HG02970 (cell line): ENCODE data around the gene BTRC.
"Not testable (repeated sequence)": the region's sequence is repeated elsewhere in the genome, so short reads cannot be mapped to it uniquely, and the experiment has no call there.

Experiments
- ATAC-seq: cut with Tn5 transposase; IDR thresholded peaks from one replicate; pipeline ENCODE4 v1.9.1; 2021; ENCODE audit warnings: mild to moderate bottlenecking, moderate library complexity, moderate number of reproducible peaks; ENCODE audit not compliant: unreplicated experiment, low FRiP score

BTRC gene

DNA sequence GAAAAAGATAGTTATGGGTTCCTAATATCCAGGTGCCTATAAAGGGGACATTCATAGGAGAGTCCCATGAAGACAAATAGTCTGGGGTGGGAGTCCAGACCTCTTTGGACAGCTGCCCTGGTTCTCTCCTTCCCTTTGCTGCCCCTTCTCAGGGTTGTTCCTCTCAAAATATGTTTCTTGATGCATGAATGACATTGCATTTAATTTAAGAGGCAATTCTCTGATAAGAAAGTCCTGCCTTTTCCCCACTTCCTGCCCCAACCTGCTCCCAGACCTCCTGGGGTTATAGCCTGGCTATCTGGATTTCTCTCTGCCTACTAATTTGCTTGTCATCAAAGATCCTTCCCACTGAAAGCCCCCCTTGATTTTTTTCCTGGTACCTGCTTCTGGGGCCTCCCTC, 12.5 kb upstream of the BTRC start:
- no peak for ATAC-seq

DNA sequence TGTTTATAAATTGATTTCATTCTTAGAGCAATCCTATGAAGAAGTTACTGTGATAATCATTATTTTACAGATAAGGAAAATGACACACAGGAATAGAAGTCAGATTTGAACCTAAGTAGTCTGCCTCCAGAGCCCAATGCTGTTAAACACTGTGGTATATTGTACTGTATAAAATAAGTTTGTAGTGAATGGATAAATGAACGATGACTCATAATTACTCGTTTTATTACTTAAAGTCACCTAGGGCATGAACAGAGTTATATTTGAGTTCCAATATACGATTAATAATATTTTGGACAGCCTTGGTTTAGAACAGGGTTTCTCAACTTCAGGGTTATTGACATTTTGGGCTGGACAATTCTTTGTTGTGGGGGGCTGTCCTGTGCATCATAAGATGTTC, 7.8 kb upstream of the BTRC start:
- no peak for ATAC-seq

DNA sequence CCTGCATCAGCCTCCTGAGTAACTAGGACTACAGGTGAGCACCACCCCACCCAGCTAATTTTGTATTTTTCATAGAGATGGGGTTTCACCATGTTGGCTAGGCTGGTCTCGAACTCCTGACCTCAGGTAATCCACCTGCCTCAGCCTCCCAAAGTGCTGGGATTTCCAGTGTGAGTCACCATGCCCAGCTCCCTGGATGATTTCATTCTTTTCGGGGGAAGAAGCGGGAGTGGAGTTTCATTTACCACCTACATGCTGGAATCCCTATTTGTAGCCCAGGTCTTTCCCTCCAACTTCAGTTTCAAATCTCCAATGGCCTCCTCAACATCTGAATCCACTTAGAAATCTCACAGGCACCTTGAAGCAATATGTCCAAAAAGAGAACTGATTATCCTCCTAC, 2.9 kb upstream of the BTRC start:
- ATAC-seq, result no peak

DNA sequence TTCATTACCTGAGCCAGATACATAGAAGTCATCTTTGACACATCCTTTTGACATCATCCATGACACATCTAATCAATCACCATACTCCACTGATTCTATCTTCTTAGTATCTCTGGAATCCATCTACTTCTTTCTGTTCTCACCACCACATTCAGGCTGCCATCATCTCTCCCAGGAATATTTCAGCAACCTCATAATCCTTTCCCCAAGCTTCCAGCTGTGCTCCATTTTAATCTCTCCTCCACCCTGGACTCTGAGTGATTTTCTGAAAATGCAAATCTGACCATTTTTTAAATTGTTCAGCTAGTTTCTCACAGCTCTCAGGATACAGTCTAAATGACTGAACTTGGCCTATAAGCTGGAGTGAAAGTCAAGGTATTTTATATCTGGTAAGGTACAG, 2.5 kb upstream of the BTRC start:
- ATAC-seq, result no peak

DNA sequence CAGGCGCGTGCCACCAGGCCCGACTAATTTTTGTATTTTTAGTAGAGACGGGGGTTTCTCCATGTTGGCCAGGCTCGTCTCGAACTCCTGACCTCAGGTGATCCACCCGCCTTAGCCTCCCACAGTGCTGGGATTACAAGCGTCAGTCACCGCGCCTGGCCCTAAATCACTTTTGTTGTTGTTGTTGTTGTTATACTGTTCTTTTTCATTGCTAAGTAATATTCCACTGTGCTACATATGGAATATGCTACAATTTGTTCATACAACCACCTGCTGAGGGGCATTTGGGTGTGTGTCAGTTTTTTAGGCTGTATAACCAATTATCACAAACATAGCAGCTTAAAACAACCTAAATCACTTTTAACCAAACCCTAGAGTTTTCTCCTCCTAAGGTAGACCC, 1.1 kb upstream of the BTRC start:
- not testable (repeated sequence) for ATAC-seq

DNA sequence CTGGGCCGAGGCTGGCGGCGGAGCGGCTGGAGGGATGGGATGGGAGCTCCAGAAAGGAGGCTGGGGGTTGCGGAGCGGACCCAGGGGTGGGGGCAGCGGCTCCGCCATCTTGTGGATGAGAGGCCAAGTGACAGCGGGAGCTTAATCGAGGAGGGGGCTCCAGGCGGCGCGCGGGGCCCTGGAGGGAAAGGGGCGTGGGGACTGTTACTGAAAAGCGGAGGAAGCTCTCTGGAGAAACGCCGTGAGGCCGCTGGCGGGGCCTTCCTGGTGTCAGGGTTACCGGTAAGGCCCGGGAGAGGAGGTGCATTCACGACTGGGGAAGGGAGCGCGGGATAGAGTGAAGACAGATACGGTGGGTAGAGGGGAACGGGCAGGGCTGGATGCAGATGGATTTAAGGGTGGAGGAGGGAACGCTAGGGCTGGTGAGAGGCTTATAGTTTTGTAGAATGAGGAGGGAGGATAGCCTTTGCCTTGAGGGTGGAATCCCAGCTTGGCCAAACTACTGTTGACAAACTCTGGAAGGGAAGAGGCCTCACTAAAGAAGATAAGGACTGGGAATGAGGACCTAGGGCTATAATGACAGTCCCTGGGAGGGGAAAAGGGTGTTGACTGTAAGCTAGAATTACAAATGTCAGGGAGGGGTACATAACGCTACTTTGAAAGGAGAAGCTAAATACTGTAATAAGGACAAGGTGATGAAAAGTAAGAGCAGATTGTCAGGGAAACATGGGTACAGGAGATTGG, 535 bp downstream of the BTRC start:
- ATAC-seq, result peak; percentile 11

DNA sequence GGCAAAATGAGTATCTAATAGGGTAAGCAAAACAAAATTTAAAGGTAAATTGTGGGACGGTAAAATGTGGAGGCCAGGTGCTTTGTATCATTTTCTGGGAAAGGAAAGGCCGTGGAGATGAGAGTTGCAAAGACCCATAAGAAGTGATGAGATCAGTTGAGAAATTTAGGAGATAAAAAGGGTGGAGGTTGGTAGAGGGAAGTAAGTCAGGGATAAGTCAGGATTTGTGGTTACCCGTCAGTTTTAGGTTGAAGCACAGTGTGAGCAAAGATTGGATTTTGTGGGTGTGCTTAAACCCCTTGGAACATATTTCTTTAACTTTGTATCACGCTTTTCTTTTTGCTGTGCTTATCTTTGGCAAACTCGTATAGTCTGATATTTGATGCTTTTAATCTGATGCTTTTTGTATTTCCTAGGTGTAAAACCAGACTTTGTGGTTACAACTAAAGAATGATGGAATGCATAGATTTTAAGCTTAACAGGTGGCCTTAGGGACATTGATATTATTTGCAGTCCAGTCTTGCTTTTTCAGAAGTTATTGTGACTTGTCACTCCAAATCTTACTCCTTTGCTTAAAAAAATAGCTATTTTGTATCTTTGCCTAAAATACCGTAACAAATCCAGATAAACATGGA, 1.2 kb downstream of the BTRC start:
- no peak for ATAC-seq

DNA sequence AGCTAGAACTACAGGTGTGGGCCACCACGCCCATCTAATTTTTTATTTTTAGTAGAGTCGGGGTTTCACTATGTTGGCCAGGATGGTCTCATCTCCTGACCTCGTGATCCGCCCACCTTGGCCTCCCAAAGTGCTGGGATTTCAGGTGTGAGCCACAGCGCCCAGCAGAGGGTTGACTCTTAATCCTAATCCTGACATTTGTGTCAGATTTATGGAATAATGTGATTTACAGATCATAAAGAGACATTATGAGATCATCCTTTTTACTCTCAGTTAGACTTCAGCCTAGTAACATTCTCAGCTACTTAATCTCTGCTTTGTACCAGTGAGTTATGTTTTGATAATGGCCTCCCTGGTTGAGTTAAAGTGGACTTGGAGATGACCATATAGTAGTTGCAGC, 2.2 kb downstream of the BTRC start:
- ATAC-seq, result no peak

DNA sequence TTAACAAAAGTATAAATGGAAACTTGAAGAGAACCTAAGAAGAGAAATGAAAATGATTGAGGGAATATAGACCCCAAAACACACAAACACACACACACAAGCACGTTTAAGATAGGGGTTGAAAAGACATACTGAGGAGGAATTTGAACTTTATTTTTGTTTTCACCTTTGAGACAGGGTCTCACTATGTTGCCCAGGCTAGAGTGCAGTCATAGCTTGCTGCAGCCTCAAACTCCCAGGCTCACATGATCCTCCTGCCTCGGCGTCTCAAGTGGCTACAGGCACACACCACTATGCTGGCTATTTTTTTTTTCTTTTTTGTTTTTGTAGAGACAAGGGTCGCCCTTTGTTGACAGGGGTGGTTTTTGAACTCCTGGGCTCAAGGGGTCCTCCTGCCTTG, 4.0 kb downstream of the BTRC start:
- ATAC-seq, result no peak

DNA sequence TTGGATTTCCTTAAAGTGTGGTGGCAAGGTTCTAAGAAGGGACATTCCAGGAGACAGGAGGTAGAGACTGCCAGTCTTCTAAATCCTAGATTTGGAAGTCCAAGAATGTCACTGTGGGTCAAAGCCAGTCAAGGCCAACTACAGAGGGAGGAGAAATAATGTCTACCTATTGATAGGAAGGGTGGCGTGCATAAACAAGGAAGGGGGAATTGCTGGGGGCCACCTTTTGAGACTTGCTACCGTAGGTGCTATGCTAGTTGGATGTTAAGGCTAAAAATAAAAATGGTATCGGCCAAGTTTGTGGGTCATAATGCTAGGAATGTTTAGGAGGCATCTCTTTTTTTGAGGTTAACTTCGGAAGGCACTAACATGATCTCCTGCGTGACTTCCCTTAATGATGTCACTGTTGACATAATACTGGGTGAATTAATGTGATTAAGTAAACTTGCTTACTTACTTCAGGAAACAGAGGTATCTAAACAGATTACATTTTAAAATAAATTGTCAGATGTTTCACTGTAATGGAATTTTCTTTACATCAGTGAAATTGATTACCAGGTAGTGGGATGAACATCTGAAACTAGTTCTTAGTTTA, 4.8 kb downstream of the BTRC start:
- ATAC-seq, result no peak

DNA sequence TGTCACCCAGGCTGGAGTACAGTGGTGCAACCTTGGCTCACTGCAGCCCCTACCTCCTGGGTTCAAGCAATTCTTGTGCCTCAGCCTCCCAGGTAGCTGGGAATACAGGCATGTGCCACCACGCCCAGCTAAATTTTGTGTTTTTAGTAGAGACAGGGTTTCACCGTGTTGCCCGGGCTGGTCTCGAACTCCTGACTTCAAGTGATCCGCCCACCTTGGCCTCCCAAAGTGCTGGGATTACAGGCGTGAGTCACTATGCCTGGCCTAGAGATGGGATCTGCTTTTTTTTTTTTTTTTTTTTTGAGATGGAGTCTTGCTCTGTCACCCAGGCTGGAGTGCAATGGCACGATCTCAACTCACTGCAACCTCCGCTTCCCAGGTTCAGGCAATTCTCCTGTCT, 6.1 kb downstream of the BTRC start:
- ATAC-seq, result not testable (repeated sequence)

DNA sequence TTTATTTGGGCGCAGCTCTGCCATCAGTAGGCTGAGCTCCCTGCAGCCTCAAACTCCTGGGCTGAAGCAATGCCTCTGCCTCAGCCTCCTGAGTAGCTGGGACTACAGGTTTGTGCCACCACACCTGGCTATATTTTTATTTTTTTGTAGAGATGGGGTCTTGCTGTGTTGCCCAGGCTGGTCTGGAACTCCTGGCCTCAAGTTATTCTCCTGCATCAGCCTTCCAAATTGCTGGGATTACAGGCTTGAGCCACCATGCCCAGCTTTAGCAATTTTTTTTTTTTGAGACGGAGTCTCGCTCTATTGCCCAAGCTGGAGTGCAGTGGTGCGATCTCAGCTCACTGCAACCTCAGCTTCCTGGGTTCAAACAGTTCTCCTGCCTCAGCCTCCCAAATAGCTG, 6.9 kb downstream of the BTRC start:
- not testable (repeated sequence) for ATAC-seq

DNA sequence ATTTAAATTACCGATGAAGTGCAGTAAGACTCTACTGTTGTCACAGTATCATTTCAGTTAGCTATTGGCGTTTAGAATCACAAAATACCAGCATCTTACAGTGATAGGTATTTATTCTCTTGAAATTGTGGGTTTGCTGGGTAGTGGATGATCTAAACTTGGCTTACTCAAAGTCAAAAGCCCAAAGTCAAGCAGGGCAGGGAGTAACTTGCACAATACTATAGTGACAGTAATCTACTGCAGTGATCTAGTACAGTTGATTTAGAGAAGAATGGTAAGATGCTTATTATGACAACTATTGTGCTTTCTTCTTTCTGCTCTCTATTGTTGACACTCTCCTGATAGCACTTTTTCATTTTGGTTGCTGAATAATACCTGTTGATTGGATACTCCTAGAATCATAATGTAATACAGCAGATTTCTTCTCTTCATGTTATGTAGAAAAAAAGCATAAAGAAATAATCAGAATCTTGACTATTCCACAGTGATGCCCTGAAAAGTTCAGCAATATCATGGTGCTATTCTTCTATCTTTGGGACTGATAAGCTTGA, 10.0 kb downstream of the BTRC start:
- no peak for ATAC-seq

DNA sequence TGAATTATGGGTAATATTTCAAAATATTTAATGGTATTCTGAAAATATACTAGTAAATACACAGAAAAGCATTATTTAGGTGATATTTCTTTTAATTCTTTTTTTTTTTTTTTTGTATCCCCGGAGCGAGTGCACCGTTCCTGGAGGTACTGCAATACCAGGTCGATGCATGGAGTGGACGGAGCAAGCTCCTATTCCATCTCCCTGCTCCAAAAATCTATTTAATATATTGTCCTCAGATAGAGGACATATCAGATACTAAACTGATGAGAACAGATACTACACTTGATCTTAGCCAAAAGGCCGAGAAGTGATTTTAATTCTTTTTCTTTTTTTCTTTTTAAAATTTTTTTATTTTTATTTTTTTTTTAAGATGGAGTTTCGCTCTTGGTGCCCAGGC, 10.8 kb downstream of the BTRC start:
- ATAC-seq, result no peak

DNA sequence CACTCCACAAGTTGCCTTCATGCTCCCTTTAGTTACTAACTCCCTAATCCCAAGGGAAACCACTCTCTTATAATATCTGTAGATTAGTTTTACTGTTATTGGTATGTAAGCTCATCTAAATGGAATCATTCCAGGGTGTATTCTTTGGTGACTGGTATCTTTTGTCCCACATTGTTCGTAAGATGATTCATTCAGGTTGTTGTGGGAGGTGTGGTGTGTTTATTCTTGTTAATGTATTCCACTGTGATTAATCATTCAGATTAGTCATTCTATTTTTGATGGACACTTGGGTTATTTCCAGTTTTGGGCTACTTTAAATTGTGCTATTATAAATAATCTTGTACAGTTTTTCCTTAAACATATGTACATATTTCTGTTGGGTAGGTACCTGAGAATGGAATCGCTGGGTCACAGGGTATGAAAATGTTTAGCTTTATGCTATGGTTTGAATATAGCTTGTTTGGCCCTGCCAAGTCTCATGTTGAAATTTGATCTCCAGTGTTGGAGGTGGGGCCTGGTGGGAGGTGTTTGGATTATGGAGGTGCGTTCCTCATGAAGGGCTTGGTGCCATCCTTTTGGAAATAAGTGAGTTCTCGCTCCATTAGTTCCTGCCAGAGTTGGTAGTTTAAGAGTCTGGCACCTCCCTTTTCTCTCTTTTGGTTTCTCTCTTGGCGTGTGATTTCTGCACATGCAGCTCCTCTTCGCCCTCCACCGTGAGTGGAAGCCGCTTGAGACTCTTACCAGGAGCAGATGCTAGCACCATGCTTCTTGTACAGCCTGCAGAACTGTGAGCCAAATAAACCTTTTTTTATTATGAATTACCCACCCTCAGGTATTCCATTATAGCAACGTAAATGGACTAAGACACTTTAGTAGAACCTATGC, 13.8 kb downstream of the BTRC start:
- no peak for ATAC-seq

DNA sequence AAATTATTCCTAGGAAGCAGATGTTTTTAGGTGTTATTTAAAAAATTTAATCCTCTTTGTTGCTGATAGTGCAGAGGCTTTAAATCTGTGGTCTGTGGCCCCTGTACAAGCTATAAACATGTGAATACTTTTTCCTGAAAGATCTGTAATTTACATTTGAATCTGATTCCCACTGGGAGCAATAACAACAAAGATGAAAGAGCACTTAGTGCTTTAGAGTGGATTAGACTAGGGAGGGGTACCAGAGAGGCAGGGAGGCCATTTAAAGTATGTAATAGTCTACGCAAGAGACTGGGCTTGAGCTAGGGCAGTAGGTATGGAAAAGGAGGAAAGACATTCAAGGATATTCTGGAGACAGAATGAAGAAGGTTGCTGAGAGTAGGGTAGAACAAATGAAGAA, 19.1 kb downstream of the BTRC start:
- ATAC-seq, result no peak

DNA sequence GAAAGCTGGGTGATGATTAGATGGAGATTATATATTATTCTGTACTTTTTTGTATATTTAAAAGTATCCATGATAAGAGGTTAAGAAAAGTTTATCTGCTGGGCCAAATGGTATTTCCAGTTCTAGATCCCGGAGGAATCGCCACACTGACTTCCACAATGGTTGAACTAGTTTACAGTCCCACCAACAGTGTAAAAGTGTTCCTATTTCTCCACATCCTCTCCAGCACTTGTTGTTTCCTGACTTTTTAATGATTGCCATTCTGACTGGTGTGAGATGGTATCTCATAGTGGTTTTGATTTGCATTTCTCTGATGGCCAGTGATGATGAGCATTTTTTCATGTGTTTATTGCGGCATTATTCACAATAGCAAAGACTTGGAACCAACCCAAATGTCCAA, 20.0 kb downstream of the BTRC start:
- ATAC-seq, result not testable (repeated sequence)

DNA sequence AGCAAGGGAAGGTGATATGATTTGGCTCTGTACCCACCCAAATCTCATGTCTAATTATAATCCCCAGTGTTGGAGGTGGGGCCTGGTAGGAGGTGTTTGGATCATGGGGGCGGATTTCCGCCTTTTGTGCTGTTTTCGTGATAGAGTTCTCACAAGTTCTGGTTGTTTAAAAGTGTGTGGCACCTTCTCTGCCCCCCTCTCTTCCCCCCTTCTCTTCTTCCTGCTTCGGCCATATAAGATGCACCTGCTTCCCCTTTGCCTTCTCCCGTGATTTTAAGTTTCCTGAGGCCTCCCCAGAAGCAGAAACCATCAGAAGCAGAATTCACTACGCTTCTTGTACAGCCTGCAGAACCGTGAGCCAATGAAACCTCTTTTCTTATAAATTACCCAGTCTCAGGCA, 21.1 kb downstream of the BTRC start:
- no peak for ATAC-seq

DNA sequence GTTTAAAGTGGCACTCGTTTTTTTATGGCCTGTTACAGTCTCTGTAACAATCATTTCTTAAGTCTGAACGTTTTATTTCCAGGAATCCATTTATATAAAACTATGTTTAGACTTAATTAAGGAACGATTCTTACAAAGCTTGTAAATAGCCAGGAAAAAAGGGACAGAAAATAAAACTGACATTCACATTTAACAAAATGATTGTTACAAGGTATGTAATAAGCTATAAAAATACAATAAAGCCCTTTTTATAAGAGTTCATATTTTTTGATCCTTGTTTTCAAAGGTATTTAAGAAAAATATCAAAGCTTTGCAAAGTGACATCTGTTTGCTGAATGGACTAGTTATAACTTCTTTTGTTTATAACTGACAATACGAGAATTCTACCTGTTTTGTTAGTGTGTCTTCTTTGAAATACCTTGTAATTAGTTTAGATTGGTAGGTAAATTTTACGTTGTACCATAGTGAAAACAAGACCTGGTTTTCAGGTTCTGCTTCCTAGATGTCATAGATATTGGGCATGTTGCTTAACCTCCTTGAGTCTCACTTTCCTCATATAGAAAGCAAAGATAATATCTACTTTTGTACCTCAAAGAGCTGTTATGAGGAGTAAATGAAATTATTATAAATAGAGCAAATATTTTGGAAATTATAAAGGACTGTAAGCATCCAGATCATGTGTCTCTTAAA, 25.8 kb downstream of the BTRC start:
- no peak for ATAC-seq

DNA sequence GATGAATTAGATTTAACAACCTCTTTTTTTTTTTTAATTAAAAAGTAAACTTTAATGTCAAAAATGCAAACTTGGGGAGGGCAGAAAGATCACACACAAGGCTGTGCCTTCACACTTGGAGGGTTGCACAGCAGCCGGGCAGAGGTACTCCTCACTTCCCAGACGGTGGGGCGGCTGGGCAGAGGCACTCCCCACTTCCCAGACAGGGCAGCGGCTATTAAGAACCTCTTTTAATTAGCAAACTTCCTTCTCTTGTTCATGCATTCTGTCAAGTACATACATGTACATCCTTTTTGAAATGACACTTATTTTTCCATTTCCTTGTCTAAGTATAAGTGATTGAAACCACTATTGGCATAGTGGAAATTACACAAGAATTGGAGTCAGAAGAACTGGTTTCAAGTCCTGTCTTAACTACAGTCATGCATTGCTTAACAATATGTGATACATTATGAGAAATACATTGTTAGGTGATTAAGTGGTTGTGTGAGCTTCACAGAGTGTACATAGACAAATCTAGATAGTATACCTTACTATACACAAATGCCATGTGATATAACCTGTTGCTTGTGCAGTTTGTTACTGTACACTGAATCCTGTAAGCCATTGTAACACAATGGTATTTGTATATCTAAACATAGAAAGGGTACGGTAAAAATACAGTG, 26.5 kb downstream of the BTRC start:
- no peak for ATAC-seq
